Measurements from ENCODE around the gene OOEP. TPM values are rescaled to one million over a fixed set of nuclear protein-coding genes. Genes with fewer than 3 reads are reported as not detected.
A peak's percentile ranks its signal among the peaks of the same experiment; 100 is the strongest.

Gene OOEP
- polyA plus RNA-seq, 1 of the 3 experiments (the other 2 are of a cell fraction) = not detected

- no peaks in the 10 kb centered on the region for H3K36me3 ChIP-seq (replicated peaks in 1 of 2; ENCODE audit: control insufficient read depth in 1 of 2, insufficient read depth in 2 of 2, low read length in 1 of 2)
- H3F3A ChIP-seq (replicated peaks; ENCODE audit: insufficient read depth) = no peaks in the 10 kb centered on the region
- no peaks in the 10 kb centered on the region for H3K79me2 ChIP-seq (ENCODE audit: insufficient read depth)
- H2AFZ ChIP-seq (ENCODE audit: low read depth) = no peak overlapping the region
- TF ChIP-seq GABPA (IDR thresholded peaks at IDR 0.05; ENCODE audit: low read depth) = no peak
- no peak for TF ChIP-seq GATA2 (CRISPR knock-in tag; IDR thresholded peaks at IDR 0.05)
- peak overlapping the region; percentile 24; the same call in 1 of the 2 replicates for H3K4me2 ChIP-seq
- H3K4me3 ChIP-seq (ENCODE audit: low read depth in 2 of 2, low read length in 1 of 2) = no peak overlapping the region
- H3K27me3 ChIP-seq (ENCODE audit: insufficient read depth) = no peaks in the 10 kb centered on the region
- no peaks in the 10 kb centered on the region for H4K20me1 ChIP-seq (ENCODE audit: insufficient read depth)
- H3K27ac ChIP-seq (ENCODE audit: low read depth in 2 of 2, low read length in 1 of 2) = no peak overlapping the region
- no peak overlapping the region for H3K9ac ChIP-seq
- no peaks in the 10 kb centered on the region for H3K9me3 ChIP-seq
- H3K4me1 ChIP-seq (ENCODE audit: control insufficient read depth in 1 of 2, insufficient read depth in 2 of 2, low read depth in 1 of 2, low read length in 1 of 2) = no peaks in the 10 kb centered on the region
- H3K9me2 ChIP-seq = no peaks in the 10 kb centered on the region
- CTCF ChIA-PET = interaction anchor here (0.6 to 1.7 kb wide), 2 partner anchors 21 to 236 kb away, joined by 3 to 5 read pairs; no protein-coding TSS in a partner anchor
- POLR2A ChIA-PET = no interaction called here
- 80% methylated on average over 8 of the region's 16 CpGs for WGBS (ENCODE audit: low lambda C conversion rate)
- no peak for DNase-seq
Measured at GRCh38 chr6:73367761-73368355, 1.8 kb downstream of the OOEP start.

- H3K9me3 ChIP-seq = no peaks in the 10 kb centered on the region
- 70% methylated on average over 9 of the region's 9 CpGs for WGBS (ENCODE audit: low lambda C conversion rate)
- DNase-seq = no peak
- no peaks in the 10 kb centered on the region for H3K36me3 ChIP-seq (replicated peaks in 1 of 2; ENCODE audit: control insufficient read depth in 1 of 2, insufficient read depth in 2 of 2, low read length in 1 of 2)
- no peak overlapping the region for H3K4me3 ChIP-seq (ENCODE audit: low read depth in 2 of 2, low read length in 1 of 2)
- TF ChIP-seq RCOR1 (IDR thresholded peaks at IDR 0.05; ENCODE audit: low read length) (no peak), MEF2A (IDR thresholded peaks at IDR 0.05; ENCODE audit: borderline replicate concordance, low read depth) (no peak), FOXM1 (IDR thresholded peaks at IDR 0.05; ENCODE audit: low read depth) (no peak), EZH2phosphoT487 (IDR thresholded peaks at IDR 0.05; ENCODE audit: borderline replicate concordance, low read depth) (no peak), IRF3 (IDR thresholded peaks at IDR 0.05; ENCODE audit: low read depth, low read length) (no peak), CTCF (IDR thresholded peaks at IDR 0.05) (no peak), POLR2AphosphoS5 (IDR thresholded peaks at IDR 0.05; ENCODE audit: low read depth, low read length) (no peak), RAD21 (IDR thresholded peaks at IDR 0.05; ENCODE audit: low read length) (no peak), NRF1 (IDR thresholded peaks at IDR 0.05; ENCODE audit: low read depth, low read length) (no peak), USF1 (IDR thresholded peaks at IDR 0.05; ENCODE audit: borderline replicate concordance, low read depth) (no peak), USF2 (IDR thresholded peaks at IDR 0.05; ENCODE audit: borderline replicate concordance, low read depth, low read length) (no peak), RFX5 (IDR thresholded peaks at IDR 0.05; ENCODE audit: low read length) (no peak), SMC3 (IDR thresholded peaks at IDR 0.05; ENCODE audit: low read depth, low read length) (no peak), MXI1 (IDR thresholded peaks at IDR 0.05; ENCODE audit: low read depth, low read length) (no peak), EP300 (IDR thresholded peaks at IDR 0.05; ENCODE audit: borderline replicate concordance in 1 of 2, low read depth in 1 of 2, low read length in 1 of 2) (no peak), GABPA (IDR thresholded peaks at IDR 0.05; ENCODE audit: low read depth) (no peak), ELF1 (IDR thresholded peaks at IDR 0.05) (no peak)
- ChIA-PET CTCF (interaction anchor here (1.2 kb wide), 1 partner anchor 953 kb away, joined by 3 read pairs; no protein-coding TSS in a partner anchor), POLR2A (no interaction called here)
- H3K9ac ChIP-seq = no peak overlapping the region
- no peaks in the 10 kb centered on the region for H3K9me2 ChIP-seq
- no peaks in the 10 kb centered on the region for H3F3A ChIP-seq (replicated peaks; ENCODE audit: insufficient read depth)
- H2AFZ ChIP-seq (ENCODE audit: low read depth) = no peak overlapping the region
- no peaks in the 10 kb centered on the region for H3K27me3 ChIP-seq (ENCODE audit: insufficient read depth)
- no peaks in the 10 kb centered on the region for H4K20me1 ChIP-seq (ENCODE audit: insufficient read depth)
- no peak overlapping the region for H3K4me2 ChIP-seq
- no peaks in the 10 kb centered on the region for H3K79me2 ChIP-seq (ENCODE audit: insufficient read depth)
- no peaks in the 10 kb centered on the region for H3K4me1 ChIP-seq (ENCODE audit: control insufficient read depth in 1 of 2, insufficient read depth in 2 of 2, low read depth in 1 of 2, low read length in 1 of 2)
- H3K27ac ChIP-seq (ENCODE audit: low read depth in 2 of 2, low read length in 1 of 2) = no peak overlapping the region
Measured at GRCh38 chr6:73364549-73364948, 5.1 kb downstream of the OOEP start.

Data from SK-N-SH (cell line).